ENCODE results near the gene TSPAN14. TPM values are rescaled to one million over a fixed set of nuclear protein-coding genes. Genes with fewer than 3 reads are reported as not detected.

TSPAN14 gene
- total and polyA plus RNA-seq, 2 of the 13 experiments (the other 11 are each of a cell fraction or from before 2014, with no cell fraction given), result 24.1 to 80.6 TPM

GRCh38 chr10:80462299-80462980 lies 8.3 kb downstream of the TSPAN14 start:
- CTCF ChIA-PET (ENCODE audit: low intra/inter-chr PET ratio, low total read pairs), result no interaction called here
- no peaks in the 10 kb centered on the region for H3K27me3 ChIP-seq (ENCODE audit: control insufficient read depth in 1 of 2, insufficient read depth in 2 of 2, low read length in 2 of 2)
- no peaks in the 10 kb centered on the region for H3K9me3 ChIP-seq (ENCODE audit: low read length)
- in situ Hi-C loops (cut with HindIII; ENCODE audit: extremely low pct_ligation_motif_present, low pct_unique_long_range_greater_than_20kb) (no loop called here), intact Hi-C loops (cut with micrococcal nuclease; ENCODE audit: unreplicated experiment) (no loop called here)
- peaks cover 3 to 6% of the 10 kb centered on the region in 2 experiments; a peak in 3 of 5 replicates for H3K36me3 ChIP-seq (replicated peaks in 1 of 2; ENCODE audit: control insufficient read depth in 1 of 2, insufficient read depth in 2 of 2, low read length in 2 of 2)
- peaks cover 100% of the 10 kb centered on the region for H3K4me1 ChIP-seq (ENCODE audit: insufficient read depth, low read length)
- ATAC-seq (no peak), DNase-seq (ENCODE audit: low spot score) (no peak), FAIRE-seq (no peak)
- no peak overlapping the region for H3K4me2 ChIP-seq (ENCODE audit: low read depth, low read length)
- no peak overlapping the region for H2AFZ ChIP-seq (ENCODE audit: low read length)
- POLR2A ChIA-PET, result interaction anchor here (0.7 to 2.9 kb wide), 5 partner anchors 9 to 55 kb away, joined by 3 to 18 read pairs (median 6); no protein-coding TSS in a partner anchor
- TF ChIP-seq, protein P1, sequence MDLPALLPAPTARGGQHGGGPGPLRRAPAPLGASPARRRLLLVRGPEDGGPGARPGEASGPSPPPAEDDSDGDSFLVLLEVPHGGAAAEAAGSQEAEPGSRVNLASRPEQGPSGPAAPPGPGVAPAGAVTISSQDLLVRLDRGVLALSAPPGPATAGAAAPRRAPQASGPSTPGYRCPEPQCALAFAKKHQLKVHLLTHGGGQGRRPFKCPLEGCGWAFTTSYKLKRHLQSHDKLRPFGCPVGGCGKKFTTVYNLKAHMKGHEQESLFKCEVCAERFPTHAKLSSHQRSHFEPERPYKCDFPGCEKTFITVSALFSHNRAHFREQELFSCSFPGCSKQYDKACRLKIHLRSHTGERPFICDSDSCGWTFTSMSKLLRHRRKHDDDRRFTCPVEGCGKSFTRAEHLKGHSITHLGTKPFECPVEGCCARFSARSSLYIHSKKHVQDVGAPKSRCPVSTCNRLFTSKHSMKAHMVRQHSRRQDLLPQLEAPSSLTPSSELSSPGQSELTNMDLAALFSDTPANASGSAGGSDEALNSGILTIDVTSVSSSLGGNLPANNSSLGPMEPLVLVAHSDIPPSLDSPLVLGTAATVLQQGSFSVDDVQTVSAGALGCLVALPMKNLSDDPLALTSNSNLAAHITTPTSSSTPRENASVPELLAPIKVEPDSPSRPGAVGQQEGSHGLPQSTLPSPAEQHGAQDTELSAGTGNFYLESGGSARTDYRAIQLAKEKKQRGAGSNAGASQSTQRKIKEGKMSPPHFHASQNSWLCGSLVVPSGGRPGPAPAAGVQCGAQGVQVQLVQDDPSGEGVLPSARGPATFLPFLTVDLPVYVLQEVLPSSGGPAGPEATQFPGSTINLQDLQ (CRISPR knock-in tag; IDR thresholded peaks at IDR 0.05), result no peak
- TF ChIP-seq HNRNPK (IDR thresholded peaks at IDR 0.05; ENCODE audit: low read depth, low read length, poor library complexity, severe bottlenecking), result peak; percentile 62
- peaks cover 100% of the 10 kb centered on the region for H3K79me2 ChIP-seq (ENCODE audit: insufficient read depth, low read length)
- H4K20me1 ChIP-seq (ENCODE audit: insufficient read depth, low read length), result peaks cover 38% of the 10 kb centered on the region
- H3K9ac ChIP-seq (ENCODE audit: insufficient read depth, low read depth, low read length), result no peak overlapping the region
- H3K27ac ChIP-seq (ENCODE audit: extremely low read length, insufficient read depth, low read length), result no peak overlapping the region
- no TSS peak for BruUV-seq (replicated peaks)
- no peak overlapping the region for H3K4me3 ChIP-seq (replicated peaks in 1 of 3; ENCODE audit: insufficient read depth in 1 of 3, low read depth in 2 of 3, low read length in 3 of 3)
- WGBS (ENCODE audit: low lambda C conversion rate), result 78% methylated on average over 7 of the region's 7 CpGs
